H9 (cell line): ENCODE data around the gene NCAM1. TPM values are rescaled to one million over a fixed set of nuclear protein-coding genes. Genes with fewer than 3 reads are reported as not detected.

ENCODE experiments used
- DNase-seq: peaks from one replicate; pipeline ENCODE4 v3.0.0-alpha.2; 2017
- H2AFZ ChIP-seq: one replicate; pipeline ENCODE4 v1.6.1; 2013; ENCODE audit warnings: mild to moderate bottlenecking, low read length, control low read depth, moderate library complexity
- H2AK5ac ChIP-seq: 2 replicates; pipeline ENCODE4 v1.6.1; 2013; ENCODE audit warnings: low read length, control low read depth, mixed read lengths; ENCODE audit not compliant: insufficient read length
- H2BK120ac ChIP-seq: one replicate; pipeline ENCODE4 v1.6.1; 2013; ENCODE audit warnings: low read depth, mild to moderate bottlenecking, low read length, control low read depth, inconsistent platforms; ENCODE audit not compliant: poor library complexity, severe bottlenecking
- H2BK12ac ChIP-seq: 2 replicates; pipeline ENCODE4 v1.6.1; 2013; ENCODE audit warnings: low read length, control low read depth, mixed read lengths, low read depth; ENCODE audit not compliant: insufficient read length
- H2BK15ac ChIP-seq: 2 replicates; pipeline ENCODE4 v1.6.1; 2013; ENCODE audit warnings: low read depth, low read length, control low read depth
- H2BK20ac ChIP-seq: one replicate; pipeline ENCODE4 v1.6.1; 2013; ENCODE audit warnings: low read depth, mild to moderate bottlenecking, low read length, control low read depth, inconsistent platforms; ENCODE audit not compliant: poor library complexity, severe bottlenecking
- H2BK5ac ChIP-seq: 2 replicates; pipeline ENCODE4 v1.6.1; 2013; ENCODE audit warnings: low read length, control low read depth, mixed read lengths; ENCODE audit not compliant: insufficient read length
- H3K14ac ChIP-seq: 2 replicates; pipeline ENCODE4 v1.6.1; 2013; ENCODE audit warnings: low read length, control low read depth; ENCODE audit not compliant: insufficient read depth
- H3K18ac ChIP-seq: 2 replicates; pipeline ENCODE4 v1.6.1; 2013; ENCODE audit warnings: low read depth, mild to moderate bottlenecking, mixed read lengths, low read length, control low read depth; ENCODE audit not compliant: insufficient read length
- H3K23ac ChIP-seq: 2 replicates; pipeline ENCODE4 v1.6.1; 2013; ENCODE audit warnings: low read length, control low read depth, mixed read lengths, low read depth; ENCODE audit not compliant: insufficient read length
- H3K23me2 ChIP-seq: 2 replicates; pipeline ENCODE4 v1.6.1; 2013; ENCODE audit warnings: low read depth, mild to moderate bottlenecking, mixed read lengths, low read length, control low read depth; ENCODE audit not compliant: insufficient read length, poor library complexity, severe bottlenecking
- H3K27ac ChIP-seq: 2 replicates; pipeline ENCODE4 v1.5.1; 2013; ENCODE audit warnings: low read length, control low read depth, mixed read lengths, low read depth; ENCODE audit not compliant: insufficient read length
- H3K27me3 ChIP-seq: 2 replicates; pipeline ENCODE4 v1.6.1; 2013; ENCODE audit warnings: low read length, control low read depth, inconsistent platforms; ENCODE audit not compliant: insufficient read depth
- H3K4ac ChIP-seq: 2 replicates; pipeline ENCODE4 v1.6.1; 2013; ENCODE audit warnings: low read depth, mild to moderate bottlenecking, control low read depth, inconsistent platforms, low read length, moderate library complexity
- H3K4me1 ChIP-seq: 2 replicates; pipeline ENCODE4 v1.6.1; 2013; ENCODE audit warnings: low read length, control low read depth, inconsistent platforms; ENCODE audit not compliant: insufficient read depth
- H3K4me2 ChIP-seq: 2 replicates; pipeline ENCODE4 v1.6.1; 2013; ENCODE audit warnings: low read length, control low read depth, mixed read lengths; ENCODE audit not compliant: insufficient read length, insufficient read depth
- H3K56ac ChIP-seq: 2 replicates; pipeline ENCODE4 v1.6.1; 2013; ENCODE audit warnings: low read depth, mild to moderate bottlenecking, mixed read lengths, low read length, control low read depth; ENCODE audit not compliant: insufficient read length
- H3K79me1 ChIP-seq: 2 replicates; pipeline ENCODE4 v1.6.1; 2013; ENCODE audit warnings: low read depth, mild to moderate bottlenecking, moderate library complexity, low read length, control low read depth, inconsistent platforms; ENCODE audit not compliant: insufficient read depth, poor library complexity, severe bottlenecking
- H3K79me2 ChIP-seq: 2 replicates; pipeline ENCODE4 v1.6.1; 2013; ENCODE audit warnings: low read length, control low read depth, inconsistent platforms; ENCODE audit not compliant: insufficient read depth
- H3K9ac ChIP-seq: 2 replicates; pipeline ENCODE4 v1.6.1; 2013; ENCODE audit warnings: low read length, control low read depth, mixed read lengths; ENCODE audit not compliant: insufficient read length; ENCODE audit errors: extremely low read depth
- H3K9me3 ChIP-seq: one replicate; pipeline ENCODE4 v1.6.1; 2013; ENCODE audit warnings: low read depth, low read length, inconsistent platforms; ENCODE audit not compliant: control insufficient read depth
- H3T11ph ChIP-seq: one replicate; pipeline ENCODE4 v1.6.1; 2013; ENCODE audit warnings: mild to moderate bottlenecking, low read length, control low read depth, inconsistent platforms
- H4K20me1 ChIP-seq: one replicate; pipeline ENCODE4 v1.6.1; 2013; ENCODE audit not compliant: control insufficient read depth, insufficient read length, insufficient read depth
- H4K5ac ChIP-seq: 2 replicates; pipeline ENCODE4 v1.6.1; 2013; ENCODE audit warnings: low read depth, mild to moderate bottlenecking, mixed read lengths, low read length, control low read depth; ENCODE audit not compliant: insufficient read length
- H4K8ac ChIP-seq: replicated peaks from 2 replicates; pipeline ENCODE4 v1.6.1; 2013; ENCODE audit warnings: low read length, control low read depth, mixed read lengths, low read depth; ENCODE audit not compliant: insufficient read length
- H4K91ac ChIP-seq: 2 replicates; pipeline ENCODE4 v1.6.1; 2013; ENCODE audit warnings: low read depth, mild to moderate bottlenecking, moderate library complexity, mixed read lengths, low read length, control low read depth; ENCODE audit not compliant: insufficient read length
- H3K27ac Mint-ChIP-seq, 3 experiments: 2 replicates in 2 of 3; 3 replicates in 1 of 3; pipeline ENCODE4 v1.8.0; 2020 to 2021; ENCODE audit warnings: mixed read lengths in 3 of 3, mild to moderate bottlenecking in 1 of 3, moderate library complexity in 1 of 3
- H3K27me3 Mint-ChIP-seq: 2 replicates; pipeline ENCODE4 v1.8.0; 2021; ENCODE audit warnings: low read depth, mild to moderate bottlenecking, moderate library complexity, mixed read lengths
- H3K36me3 Mint-ChIP-seq, 3 experiments: 2 replicates in 2 of 3; 3 replicates in 1 of 3; pipeline ENCODE4 v1.8.0; 2020 to 2021; ENCODE audit warnings: low read depth in 3 of 3, mixed read lengths in 3 of 3; ENCODE audit not compliant: insufficient read depth in 1 of 3
- H3K4me1 Mint-ChIP-seq, 2 experiments: 2 replicates each; pipeline ENCODE4 v1.8.0; 2020; ENCODE audit warnings: mixed read lengths in 2 of 2
- H3K4me3 Mint-ChIP-seq, 2 experiments: 2 replicates in 1 of 2; 3 replicates in 1 of 2; pipeline ENCODE4 v1.8.0; 2020 to 2021; ENCODE audit warnings: mild to moderate bottlenecking in 2 of 2, mixed read lengths in 2 of 2, moderate library complexity in 1 of 2
- H3K9me3 Mint-ChIP-seq, 2 experiments: 2 replicates in 1 of 2; 3 replicates in 1 of 2; pipeline ENCODE4 v1.8.0; 2020; ENCODE audit warnings: mild to moderate bottlenecking in 2 of 2, mixed read lengths in 2 of 2, moderate library complexity in 1 of 2
- WGBS: extraction: QIAGEN DNeasy Blood & Tissue Kit; methylation state at CpG from one replicate; pipeline ENCODE4 v1.1.7; 2013; ENCODE audit warnings: missing lambda C conversion rate, low lambda C conversion rate, mixed read lengths; ENCODE audit not compliant: insufficient read length; ENCODE audit errors: extremely low coverage; 5-methylcytosine and 5-hydroxymethylcytosine counted together
- total RNA-seq: library from RNA; stranded (reverse); gene quantifications from 2 replicates; pipeline ENCODE4 v1.2.1, GENCODE V29; 2021
- TF ChIP-seq, protein P1 (sequence below): fragments of 200-600 bp; sonication (generic); conservative IDR thresholded peaks from 3 replicates; pipeline ENCODE4 v1.8.0; 2021; ENCODE audit warnings: antibody characterized with exemption, mild to moderate bottlenecking

Gene NCAM1
- total RNA-seq, 1 experiment from 2014 or later, result 2.5 TPM

DNA sequence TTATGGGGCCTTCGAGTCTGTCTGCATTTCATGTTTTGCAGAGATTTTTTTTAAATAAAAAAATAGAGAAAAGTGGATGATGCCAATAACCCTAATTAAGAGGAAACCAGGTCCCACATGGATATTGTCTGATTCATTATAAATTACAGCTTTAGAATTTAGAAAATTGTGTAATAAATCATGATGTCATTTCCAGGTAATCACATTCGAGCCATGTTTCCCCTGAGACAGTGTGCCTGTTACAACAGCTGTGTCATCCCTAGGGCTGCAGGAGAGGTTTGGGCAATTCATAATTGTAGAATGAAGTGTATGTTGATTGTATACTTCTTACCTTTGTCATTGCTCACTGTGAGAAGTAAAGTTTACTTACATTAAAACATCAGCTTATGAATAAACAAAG lies 38.3 kb downstream of the NCAM1 start:
- Mint-ChIP-seq H3K27me3 (no peaks in the 10 kb centered on the region; the same call in 1 of the 2 replicates), H3K4me3 (no peak overlapping the region)
- H2BK120ac ChIP-seq, result no peak overlapping the region

More for the DNA sequence above, 38.3 kb downstream of the NCAM1 start:
- H2BK20ac ChIP-seq, result no peak overlapping the region
- H3T11ph ChIP-seq, result no peak overlapping the region
- H2BK12ac ChIP-seq, result no peak overlapping the region
- no peak overlapping the region for H3K4me2 ChIP-seq
- H3K27ac ChIP-seq, result no peak overlapping the region
- H3K9me3 Mint-ChIP-seq, result peaks cover 0 to under 1% of the 10 kb centered on the region in 2 experiments; a peak in 1 of 5 replicates
- H3K56ac ChIP-seq, result no peak overlapping the region
- no peak overlapping the region for H4K91ac ChIP-seq
- no peak overlapping the region for H2BK5ac ChIP-seq
- TF ChIP-seq, protein P1, sequence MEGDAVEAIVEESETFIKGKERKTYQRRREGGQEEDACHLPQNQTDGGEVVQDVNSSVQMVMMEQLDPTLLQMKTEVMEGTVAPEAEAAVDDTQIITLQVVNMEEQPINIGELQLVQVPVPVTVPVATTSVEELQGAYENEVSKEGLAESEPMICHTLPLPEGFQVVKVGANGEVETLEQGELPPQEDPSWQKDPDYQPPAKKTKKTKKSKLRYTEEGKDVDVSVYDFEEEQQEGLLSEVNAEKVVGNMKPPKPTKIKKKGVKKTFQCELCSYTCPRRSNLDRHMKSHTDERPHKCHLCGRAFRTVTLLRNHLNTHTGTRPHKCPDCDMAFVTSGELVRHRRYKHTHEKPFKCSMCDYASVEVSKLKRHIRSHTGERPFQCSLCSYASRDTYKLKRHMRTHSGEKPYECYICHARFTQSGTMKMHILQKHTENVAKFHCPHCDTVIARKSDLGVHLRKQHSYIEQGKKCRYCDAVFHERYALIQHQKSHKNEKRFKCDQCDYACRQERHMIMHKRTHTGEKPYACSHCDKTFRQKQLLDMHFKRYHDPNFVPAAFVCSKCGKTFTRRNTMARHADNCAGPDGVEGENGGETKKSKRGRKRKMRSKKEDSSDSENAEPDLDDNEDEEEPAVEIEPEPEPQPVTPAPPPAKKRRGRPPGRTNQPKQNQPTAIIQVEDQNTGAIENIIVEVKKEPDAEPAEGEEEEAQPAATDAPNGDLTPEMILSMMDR, result no peak
- no peak overlapping the region for H3K23ac ChIP-seq
- WGBS, result no CpG with 5 or more reads among the region's 2 CpGs
- no peak overlapping the region for H3K14ac ChIP-seq
- H3K4me1 ChIP-seq, result no peaks in the 10 kb centered on the region
- peaks cover 11 to 14% of the 10 kb centered on the region in 2 experiments for H3K4me1 Mint-ChIP-seq
- no peak overlapping the region for H3K18ac ChIP-seq
- H3K27me3 ChIP-seq, result no peaks in the 10 kb centered on the region
- H2BK15ac ChIP-seq, result no peak overlapping the region
- H3K27ac Mint-ChIP-seq, result no peak overlapping the region
- H3K9ac ChIP-seq, result no peak overlapping the region
- H2AK5ac ChIP-seq, result no peak overlapping the region
- H3K79me2 ChIP-seq, result no peaks in the 10 kb centered on the region
- H4K20me1 ChIP-seq, result no peaks in the 10 kb centered on the region
- no peak overlapping the region for H4K8ac ChIP-seq
- H2AFZ ChIP-seq, result no peak overlapping the region
- no peaks in the 10 kb centered on the region for H3K36me3 Mint-ChIP-seq
- H4K5ac ChIP-seq, result no peak overlapping the region
- DNase-seq, result no peak
- no peaks in the 10 kb centered on the region for H3K79me1 ChIP-seq
- no peaks in the 10 kb centered on the region for H3K9me3 ChIP-seq
- no peaks in the 10 kb centered on the region for H3K23me2 ChIP-seq
- H3K4ac ChIP-seq, result no peak overlapping the region
